HCT116 (cell line): ENCODE measurements around the gene BCAS4.

Experiments used
- CEBPB ChIP-seq: IDR thresholded peaks from 2 replicates; pipeline ENCODE4 v1.6.1; 2012; ENCODE audit warnings: low read depth
- CTCF ChIP-seq, 3 experiments: fragments of 200-600 bp in 1 of 3; sonication (generic) in 1 of 3; IDR thresholded peaks in 2 of 3; conservative IDR thresholded peaks in 1 of 3; 2 replicates each; pipeline ENCODE4 v1.5.1; 2012 to 2017; ENCODE audit warnings: low read depth in 2 of 3, low read length in 2 of 3, antibody characterized with exemption in 1 of 3, borderline replicate concordance in 1 of 3, control low read depth in 1 of 3, mild to moderate bottlenecking in 1 of 3, mixed read lengths in 1 of 3, mixed run types in 1 of 3, moderate library complexity in 1 of 3; ENCODE audit not compliant: insufficient read depth in 1 of 3
- EZH2 ChIP-seq: fragments of 200-600 bp; sonication (generic); IDR thresholded peaks from 2 replicates; pipeline ENCODE4 v1.6.1; 2017; ENCODE audit warnings: antibody characterized with exemption, mixed run types
- POLR2AphosphoS5 ChIP-seq: IDR thresholded peaks from 2 replicates; pipeline ENCODE4 v1.6.1; 2011; ENCODE audit warnings: mild to moderate bottlenecking, low read depth, low read length, moderate library complexity

- TF ChIP-seq POLR2AphosphoS5 (no peak), EZH2 (no peak), CEBPB (no peak), CTCF (IDR thresholded peaks at IDR 0.05 in 2 of 3, conservative IDR thresholded peaks at IDR 0.05 in 1 of 3; ENCODE audit: borderline replicate concordance in 1 of 3, insufficient read depth in 1 of 3, low read depth in 2 of 3, low read length in 2 of 3) (no peak)
Measured at GRCh38 chr20:50820515-50821256, 25.8 kb downstream of the BCAS4 start.
